Loucy (cell line): ENCODE data around the gene DHRS7B.

Experiments used
- CTCF ChIP-seq: fragments of 200-600 bp; sonication (generic); conservative IDR thresholded peaks from 2 replicates; pipeline ENCODE4 v1.5.1; 2014; ENCODE audit warnings: mild to moderate bottlenecking, antibody characterized with exemption, low read length
- EZH2phosphoT487 ChIP-seq: fragments of 200-600 bp; IDR thresholded peaks from 2 replicates; pipeline ENCODE4 v1.6.1; 2018; ENCODE audit warnings: antibody characterized with exemption, mild to moderate bottlenecking, moderate library complexity, borderline replicate concordance

GRCh38 chr17:21194703-21195102 is 67.9 kb downstream of the DHRS7B start:
- no peak for TF ChIP-seq CTCF
- no peak for TF ChIP-seq EZH2phosphoT487
